Thyroid gland (tissue), 4 donors: ENCODE measurements around the gene ATP8A1.

ENCODE experiments used
- CTCF ChIP-seq, 6 experiments: fragments of 200-600 bp in 3 of 6; fragments of 450-650 bp in 3 of 6; sonication (generic) in 3 of 6; IDR thresholded peaks; one replicate each; pipeline ENCODE4 v1.5.1; 2016 to 2019; ENCODE audit warnings: antibody characterized with exemption in 6 of 6, mild to moderate bottlenecking in 2 of 6, inconsistent platforms in 1 of 6, moderate library complexity in 1 of 6
- POLR2A ChIP-seq, 2 donors: fragments of 450-650 bp; IDR thresholded peaks; one replicate each; pipeline ENCODE4 v1.6.1; 2017; ENCODE audit warnings: antibody characterized with exemption in 2 of 2, mild to moderate bottlenecking in 2 of 2, moderate library complexity in 1 of 2

DNA sequence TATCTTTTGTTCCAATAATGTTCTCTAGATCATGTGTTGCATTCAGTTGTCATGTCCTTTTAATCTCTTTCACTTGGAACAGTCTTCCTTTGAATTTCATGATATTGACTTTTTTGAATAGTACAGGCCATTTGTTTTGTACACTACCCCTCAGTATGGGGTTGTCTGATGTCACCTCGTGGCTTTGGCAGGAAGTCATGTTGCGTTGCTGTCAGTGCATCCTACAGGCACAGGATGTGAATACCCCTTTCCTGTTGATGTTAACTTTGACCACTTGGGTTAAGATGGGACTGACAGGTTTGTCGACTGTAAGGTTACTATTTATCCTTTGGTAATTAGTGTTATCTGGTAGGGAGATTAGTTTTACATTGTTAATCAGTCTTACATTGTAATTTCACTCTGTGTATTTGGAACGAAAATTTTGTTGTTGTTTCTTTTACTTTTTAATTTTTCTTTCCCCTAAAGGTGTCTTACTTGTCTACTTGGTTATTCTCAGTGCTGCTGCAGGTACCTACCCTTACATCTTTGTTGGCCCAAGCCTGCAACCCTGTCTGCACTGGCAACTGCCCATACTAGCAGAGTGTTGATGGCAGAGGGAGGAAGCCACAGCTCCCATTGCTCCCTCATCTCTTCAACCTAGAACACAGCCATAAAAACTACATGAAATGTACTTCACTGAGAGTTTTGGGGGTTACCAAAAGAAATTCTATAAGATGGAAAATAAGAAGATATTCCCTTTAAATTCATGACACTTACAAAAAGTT is 14.7 kb upstream of the ATP8A1 start:
- TF ChIP-seq POLR2A (IDR thresholded peaks at IDR 0.05) (no peak), CTCF (IDR thresholded peaks at IDR 0.05) (no peak)
